Stomach (tissue), 9 donors: ENCODE data around the gene HOXB7. TPM values are rescaled to one million over a fixed set of nuclear protein-coding genes. Genes with fewer than 3 reads are reported as not detected.

Experiments
- DNase-seq, 2 donors: peaks; one replicate each; pipeline versions ENCODE4 v3.0.0 to v3.0.0-alpha.2; 2013 to 2019
- H3K27ac ChIP-seq, 5 donors: fragments of 200-600 bp in 4 of 5; sonication (generic) in 4 of 5; one replicate each; pipeline ENCODE4 v1.5.1; 2013 to 2019; ENCODE audit warnings: mild to moderate bottlenecking in 1 of 5, moderate library complexity in 1 of 5
- H3K27me3 ChIP-seq, 3 donors: fragments of 200-600 bp; sonication (generic); one replicate each; pipeline ENCODE4 v1.5.1; 2017 to 2019; ENCODE audit warnings: mixed run types in 1 of 3
- H3K36me3 ChIP-seq, 4 donors: fragments of 200-600 bp; sonication (generic); 1 replicate in 3 of 4; 2 replicates in 1 of 4; pipeline ENCODE4 v1.5.1; 2016 to 2019
- H3K4me1 ChIP-seq, 4 donors: fragments of 200-600 bp; sonication (generic); one replicate each; pipeline ENCODE4 v1.5.1; 2016 to 2019
- H3K4me3 ChIP-seq, 4 donors: fragments of 200-600 bp; sonication (generic) in 3 of 4; one replicate each; pipeline ENCODE4 v1.5.1; 2016 to 2019; ENCODE audit warnings: mild to moderate bottlenecking in 1 of 4
- H3K9me3 ChIP-seq, 4 donors: fragments of 200-600 bp; sonication (generic); one replicate each; pipeline ENCODE4 v1.5.1; 2016 to 2019
- EP300 ChIP-seq: sonication (generic); formaldehyde crosslinking; IDR thresholded peaks from one replicate; pipeline ENCODE4 v1.6.1; 2017; ENCODE audit warnings: antibody characterized with exemption
- POLR2A ChIP-seq, 4 donors: fragments of 450-650 bp; IDR thresholded peaks; one replicate each; pipeline ENCODE4 v1.6.1; 2016; ENCODE audit warnings: antibody characterized with exemption in 4 of 4, control low read depth in 2 of 4, mild to moderate bottlenecking in 1 of 4, moderate library complexity in 1 of 4
- POLR2AphosphoS5 ChIP-seq, 3 donors: sonication (generic); formaldehyde crosslinking; IDR thresholded peaks; one replicate each; pipeline ENCODE4 v1.6.1; 2016; ENCODE audit warnings: antibody characterized with exemption in 3 of 3
- WGBS, 5 donors: extraction: QIAGEN DNeasy Blood & Tissue Kit in 3 of 5; methylation state at CpG; one replicate each; pipeline versions ENCODE4 v1.1.5 to v1.1.7; 2013 to 2018; 5-methylcytosine and 5-hydroxymethylcytosine counted together
- intact Hi-C: fragments of 100-400 bp; cut with DNase I; formaldehyde crosslinking; loops from one replicate; pipeline ENCODE4 v1.15.1; 2023; ENCODE audit warnings: low total_unique reads
- polyA plus RNA-seq, 3 donors: library from polyadenylated mRNA; stranded (reverse); fragments of 200-250 nt; gene quantifications; one replicate each; pipeline ENCODE4 v1.2.3, GENCODE V29; 2013
- total RNA-seq, 5 donors: library from RNA; depleted of rRNA; stranded (reverse); fragments of >200 nt; gene quantifications; one replicate each; pipeline versions ENCODE4 v1.1.0 to v1.2.3, GENCODE V29; 2014 to 2016
- TF ChIP-seq, protein P1 (sequence below), 7 experiments: fragments of 450-650 bp in 4 of 7; fragments of 200-600 bp in 3 of 7; sonication (generic) in 3 of 7; IDR thresholded peaks; one replicate each; pipeline ENCODE4 v1.5.1; 2016 to 2019; ENCODE audit warnings: antibody characterized with exemption in 7 of 7, control low read depth in 2 of 7, mild to moderate bottlenecking in 1 of 7
- donor health status: healthy with polysubstance abuse.
- donor health status: Bipolar disorder and iron deficiency.
- donor health status: healthy.

HOXB7 gene
- total and polyA plus RNA-seq, 8 donors, result 1.0 to 16.5 (median 2.6) TPM

DNA sequence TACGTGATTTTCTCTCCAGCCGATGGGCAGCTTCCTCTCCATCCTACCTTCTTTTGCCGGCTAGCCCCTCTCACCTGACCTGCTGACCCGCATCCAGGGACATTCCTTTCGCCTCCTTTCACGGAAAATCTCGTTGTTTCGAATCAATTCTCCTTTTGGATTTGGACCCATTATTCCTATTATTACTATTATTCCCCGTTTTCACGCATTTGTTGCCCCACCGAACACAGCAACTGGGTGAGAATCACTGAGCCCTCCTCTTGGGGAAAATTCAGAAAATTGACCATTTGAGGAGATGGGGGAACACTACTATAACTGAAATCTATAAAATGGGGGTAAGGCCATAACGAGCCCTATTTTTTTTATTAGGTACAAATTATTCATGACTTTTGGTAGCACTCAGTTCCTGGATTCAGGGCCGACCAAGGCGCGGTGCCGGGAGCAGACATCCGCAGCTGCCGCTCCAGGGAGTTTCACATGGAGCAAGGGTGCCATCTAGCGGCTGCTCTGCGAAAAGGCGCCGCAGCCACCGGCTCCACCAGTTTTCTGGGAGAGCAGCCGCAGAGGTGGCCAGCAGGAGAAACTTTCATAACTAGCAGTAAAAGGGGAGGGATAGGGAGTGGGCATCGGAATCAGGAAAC is 7.6 kb upstream of the HOXB7 start:
- Histone ChIP-seq H3K4me3 (peak overlapping the region in 1 of 4 donors; percentile 25), H3K27me3 (peaks cover 17 to 100% (median 98%) of the 10 kb centered on the region in 3 donors)
- intact Hi-C loops, result no loop called here

DNA sequence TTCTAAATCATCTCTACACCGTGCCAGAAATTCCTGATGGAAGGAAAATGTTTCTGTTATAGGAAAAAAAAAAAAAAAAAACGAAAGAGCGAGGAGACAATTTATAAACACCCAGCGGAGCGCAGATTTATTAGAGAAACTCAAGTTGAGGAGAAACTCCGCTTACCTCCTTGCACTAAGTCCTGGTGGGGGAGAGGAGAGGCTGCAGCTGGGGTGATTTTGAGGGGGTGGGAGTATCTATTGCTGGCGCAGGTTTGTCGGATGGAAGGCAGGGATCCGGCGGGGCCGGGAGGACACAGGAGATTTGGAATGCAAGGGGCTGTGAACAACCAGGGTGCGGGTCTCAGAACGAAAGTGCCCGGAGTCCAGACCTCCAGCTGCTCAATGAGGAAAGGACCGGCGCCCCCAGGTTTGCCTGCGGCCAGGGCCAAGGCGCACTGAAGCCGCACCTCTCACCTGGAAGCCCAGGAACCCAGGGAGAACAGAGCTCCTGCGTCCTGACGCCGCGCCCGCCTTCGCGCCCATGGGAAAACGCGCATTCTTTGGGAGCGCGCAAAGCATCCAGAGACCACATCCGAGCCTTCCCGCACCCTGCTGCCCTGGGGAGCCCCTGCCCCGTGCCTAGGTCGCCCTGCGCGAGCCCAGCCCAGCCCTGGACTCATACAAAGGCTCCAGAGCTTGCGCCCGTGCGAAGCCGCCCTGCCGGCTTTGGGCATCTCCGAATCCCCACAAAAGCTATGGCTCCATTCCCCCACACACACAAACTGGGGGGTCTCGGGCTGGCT is 6.8 kb upstream of the HOXB7 start:
- no peaks in the 10 kb centered on the region for H3K36me3 ChIP-seq
- H3K27me3 ChIP-seq, result peaks cover 13 to 100% (median 98%) of the 10 kb centered on the region in 3 donors
- TF ChIP-seq POLR2AphosphoS5 (IDR thresholded peaks at IDR 0.05) (no peak), EP300 (no peak), POLR2A (IDR thresholded peaks at IDR 0.05) (no peak)
- TF ChIP-seq, protein P1, sequence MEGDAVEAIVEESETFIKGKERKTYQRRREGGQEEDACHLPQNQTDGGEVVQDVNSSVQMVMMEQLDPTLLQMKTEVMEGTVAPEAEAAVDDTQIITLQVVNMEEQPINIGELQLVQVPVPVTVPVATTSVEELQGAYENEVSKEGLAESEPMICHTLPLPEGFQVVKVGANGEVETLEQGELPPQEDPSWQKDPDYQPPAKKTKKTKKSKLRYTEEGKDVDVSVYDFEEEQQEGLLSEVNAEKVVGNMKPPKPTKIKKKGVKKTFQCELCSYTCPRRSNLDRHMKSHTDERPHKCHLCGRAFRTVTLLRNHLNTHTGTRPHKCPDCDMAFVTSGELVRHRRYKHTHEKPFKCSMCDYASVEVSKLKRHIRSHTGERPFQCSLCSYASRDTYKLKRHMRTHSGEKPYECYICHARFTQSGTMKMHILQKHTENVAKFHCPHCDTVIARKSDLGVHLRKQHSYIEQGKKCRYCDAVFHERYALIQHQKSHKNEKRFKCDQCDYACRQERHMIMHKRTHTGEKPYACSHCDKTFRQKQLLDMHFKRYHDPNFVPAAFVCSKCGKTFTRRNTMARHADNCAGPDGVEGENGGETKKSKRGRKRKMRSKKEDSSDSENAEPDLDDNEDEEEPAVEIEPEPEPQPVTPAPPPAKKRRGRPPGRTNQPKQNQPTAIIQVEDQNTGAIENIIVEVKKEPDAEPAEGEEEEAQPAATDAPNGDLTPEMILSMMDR (IDR thresholded peaks at IDR 0.05), result no peak
- H3K9me3 ChIP-seq, result no peaks in the 10 kb centered on the region
- intact Hi-C loops, result no loop called here
- H3K4me1 ChIP-seq, result peaks cover 25 to 45% (median 34%) of the 10 kb centered on the region in 4 donors
- H3K4me3 ChIP-seq, result peak overlapping the region in 3 of 4 donors; percentile 2 to 25 (median 6)
- 5 to 24% (median 12%) methylated on average over 35 to 43 of the region's 43 CpGs for WGBS, 5 donors
- DNase-seq, result no peak
- H3K27ac ChIP-seq, result no peak overlapping the region

More for the DNA sequence above, 7.6 kb upstream of the HOXB7 start:
- Histone ChIP-seq H3K9me3 (no peaks in the 10 kb centered on the region), H3K27ac (no peak overlapping the region), H3K36me3 (no peaks in the 10 kb centered on the region), H3K4me1 (peaks cover 20 to 41% (median 28%) of the 10 kb centered on the region in 4 donors)
- TF ChIP-seq, protein P1 (IDR thresholded peaks at IDR 0.05), result peak in 5 of 7 experiments; percentile 93 to 97 (median 94)
- TF ChIP-seq EP300, result no peak
- TF ChIP-seq POLR2AphosphoS5 (IDR thresholded peaks at IDR 0.05), result peak in 1 of 3 donors; percentile 54
- no peak for TF ChIP-seq POLR2A (IDR thresholded peaks at IDR 0.05)
- WGBS, 5 donors, result 3 to 5% (median 4%) methylated on average over 25 of the region's 25 CpGs
- peak; percentile 91 to 96 for DNase-seq

DNA sequence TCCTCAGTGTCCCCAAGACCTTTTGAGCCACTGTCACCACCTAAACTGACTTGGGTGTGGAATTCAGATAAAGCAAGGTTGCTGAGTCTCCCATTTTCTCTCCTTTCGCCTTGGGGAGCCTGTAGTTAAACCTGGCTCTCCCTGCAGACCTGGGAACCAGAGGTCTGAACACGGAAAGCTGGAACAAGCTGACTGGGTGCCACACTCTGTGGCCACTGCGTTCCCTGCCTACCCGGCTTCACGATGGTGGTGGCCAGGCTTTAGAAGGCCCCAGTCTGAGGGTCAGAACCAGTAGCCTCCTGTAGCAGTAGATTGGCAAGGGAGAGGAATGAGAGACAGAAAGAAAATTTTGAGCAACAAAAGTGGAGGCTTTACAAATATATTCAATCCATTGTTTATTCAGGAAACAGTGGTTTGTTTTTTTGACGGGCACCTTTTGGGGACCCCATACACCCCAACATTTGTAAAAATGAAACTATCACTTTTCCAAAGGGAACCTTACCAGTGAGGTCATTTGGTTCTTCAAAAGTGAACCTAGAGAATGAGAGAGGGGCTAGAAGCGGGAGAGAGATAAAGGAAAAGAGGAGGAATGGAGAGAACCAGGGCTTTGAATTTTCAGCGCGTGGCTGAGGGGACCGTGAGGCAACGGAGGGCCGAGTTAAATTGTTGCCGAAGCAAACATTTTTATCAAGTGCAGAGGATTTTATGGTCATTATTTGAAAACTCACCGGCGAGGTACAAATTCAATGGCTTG is 6.1 kb upstream of the HOXB7 start:
- Histone ChIP-seq H3K27me3 (peaks cover 13 to 100% (median 98%) of the 10 kb centered on the region in 3 donors), H3K4me1 (peaks cover 31 to 53% (median 40%) of the 10 kb centered on the region in 4 donors), H3K36me3 (no peaks in the 10 kb centered on the region), H3K9me3 (no peaks in the 10 kb centered on the region), H3K4me3 (peak overlapping the region in 1 of 4 donors; percentile 25), H3K27ac (peak overlapping the region in 1 of 5 donors; percentile 88)
- DNase-seq, result no peak
- intact Hi-C loops, result no loop called here
- WGBS, 5 donors, result 21 to 41% (median 22%) methylated on average over 14 to 15 of the region's 15 CpGs
- TF ChIP-seq EP300 (no peak), POLR2A (IDR thresholded peaks at IDR 0.05) (no peak), POLR2AphosphoS5 (IDR thresholded peaks at IDR 0.05) (no peak)
- TF ChIP-seq, protein P1 (IDR thresholded peaks at IDR 0.05), result no peak
